HG02588 (cell line): ENCODE measurements around the gene PLA2G4D.

Experiments
- ATAC-seq: cut with Tn5 transposase; IDR thresholded peaks from one replicate; pipeline ENCODE4 v1.9.1; 2021; ENCODE audit warnings: mild to moderate bottlenecking, moderate library complexity; ENCODE audit not compliant: unreplicated experiment

The PLA2G4D gene

DNA sequence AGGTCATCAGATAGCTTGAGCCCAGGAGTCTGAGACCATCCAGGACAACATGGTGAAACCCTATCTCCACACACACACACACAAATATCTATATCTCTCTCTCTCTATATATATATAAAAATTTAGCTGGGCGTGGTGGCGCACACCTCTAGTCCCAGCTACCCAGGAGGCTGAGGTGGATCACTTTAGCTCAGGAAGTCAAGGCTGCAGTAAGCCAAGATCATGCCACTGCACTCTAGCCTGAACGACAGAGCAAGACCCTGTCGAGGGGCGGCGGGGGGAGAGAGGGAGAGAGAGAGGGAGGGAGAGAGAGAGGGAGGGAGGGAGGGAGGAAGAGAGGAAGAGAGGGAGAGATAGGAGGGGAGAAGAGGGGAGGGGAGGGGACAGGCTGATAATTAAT is 34.1 kb upstream of the PLA2G4D start:
- ATAC-seq: no peak

DNA sequence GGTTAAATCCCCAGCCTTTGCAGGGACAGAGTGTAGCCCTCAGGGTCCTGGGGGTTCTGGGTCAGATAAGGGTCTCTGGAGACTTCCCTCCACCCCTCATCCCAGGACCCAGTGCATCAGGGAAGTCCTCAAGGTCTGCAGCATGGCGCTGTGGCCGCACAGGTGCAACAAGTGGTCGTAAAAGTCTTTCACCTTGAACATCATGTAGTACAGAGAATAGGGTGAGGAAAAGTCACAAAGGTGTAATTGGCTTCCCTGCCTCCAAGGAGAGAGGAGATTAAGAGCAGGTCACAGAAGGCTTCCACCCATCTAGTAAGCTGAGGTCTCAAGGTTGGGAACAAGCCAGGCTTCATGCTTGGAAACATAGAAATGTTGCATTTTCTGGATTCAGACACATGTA is 29.2 kb upstream of the PLA2G4D start:
- ATAC-seq: no peak

DNA sequence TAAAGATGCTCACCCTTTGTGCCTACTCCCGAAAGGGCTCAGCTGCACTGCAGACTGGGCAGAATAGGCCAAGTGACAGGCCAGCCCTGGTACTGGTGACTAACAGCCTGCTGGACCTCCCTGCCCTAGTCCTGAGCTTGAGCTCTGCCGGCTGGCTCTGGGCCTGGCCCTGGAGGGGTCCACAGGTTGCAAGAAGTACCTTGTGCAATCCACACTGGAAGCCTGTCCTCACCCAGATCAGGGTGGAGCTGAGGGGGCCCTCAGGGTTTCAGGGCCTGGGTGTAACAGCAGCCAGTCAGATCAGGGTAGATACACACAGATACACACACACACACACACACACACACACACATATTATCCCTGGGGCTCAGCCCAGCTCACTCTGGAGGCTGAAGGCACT is 27.3 kb upstream of the PLA2G4D start:
- no peak for ATAC-seq

DNA sequence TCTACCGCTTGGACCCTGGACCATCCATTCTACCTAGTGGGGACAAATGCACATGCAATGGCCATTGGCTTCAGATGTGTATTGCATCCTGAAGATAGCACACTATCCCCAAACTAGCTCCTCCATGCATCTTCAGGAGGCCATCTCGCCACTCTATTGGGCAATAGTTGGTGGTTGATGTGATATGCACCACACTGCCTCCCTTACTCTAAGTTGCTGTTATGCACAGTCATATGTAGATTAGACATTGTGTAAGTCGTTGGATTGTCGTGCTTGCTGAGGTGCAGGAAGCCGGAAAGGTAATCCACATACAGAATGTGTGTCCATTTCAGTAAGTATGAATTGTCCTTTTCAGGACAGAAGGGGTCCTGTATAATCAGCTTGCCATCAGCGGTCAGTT is 26.7 kb upstream of the PLA2G4D start:
- no peak for ATAC-seq

DNA sequence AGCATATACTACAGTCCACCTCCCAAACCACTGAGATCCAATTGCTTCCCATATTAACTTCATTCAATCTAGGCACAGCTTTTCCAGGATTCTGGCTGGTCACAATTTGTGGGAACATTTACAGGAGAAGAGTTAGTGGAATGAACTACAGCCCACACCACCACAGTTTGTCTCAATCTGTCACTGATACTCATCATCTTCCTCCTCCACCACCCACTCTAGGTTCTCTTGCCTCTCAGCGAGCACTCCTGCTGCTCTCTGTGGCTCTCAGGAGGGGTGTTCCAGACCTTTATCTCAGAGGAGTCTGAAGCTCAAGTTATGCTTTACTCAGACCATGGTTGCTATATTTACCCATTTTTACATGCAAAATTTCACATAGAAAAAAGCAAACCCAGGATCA is 25.9 kb upstream of the PLA2G4D start:
- no peak for ATAC-seq

DNA sequence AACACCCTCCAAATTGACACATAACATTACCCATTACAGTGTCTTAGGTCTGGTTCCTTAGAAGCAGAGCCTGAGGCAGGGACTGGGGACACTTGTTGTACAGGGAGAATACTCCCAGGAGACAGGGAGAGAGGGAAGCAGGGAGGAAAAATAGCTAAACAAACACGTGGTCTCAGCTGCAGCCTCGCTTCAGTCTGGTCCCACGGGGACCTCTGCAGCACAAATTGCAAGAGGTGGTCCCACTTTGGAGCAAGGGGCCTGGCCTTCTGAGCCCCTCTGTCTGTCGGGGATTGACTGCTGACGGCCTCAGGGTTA is 25.0 kb upstream of the PLA2G4D start:
- ATAC-seq: no peak

DNA sequence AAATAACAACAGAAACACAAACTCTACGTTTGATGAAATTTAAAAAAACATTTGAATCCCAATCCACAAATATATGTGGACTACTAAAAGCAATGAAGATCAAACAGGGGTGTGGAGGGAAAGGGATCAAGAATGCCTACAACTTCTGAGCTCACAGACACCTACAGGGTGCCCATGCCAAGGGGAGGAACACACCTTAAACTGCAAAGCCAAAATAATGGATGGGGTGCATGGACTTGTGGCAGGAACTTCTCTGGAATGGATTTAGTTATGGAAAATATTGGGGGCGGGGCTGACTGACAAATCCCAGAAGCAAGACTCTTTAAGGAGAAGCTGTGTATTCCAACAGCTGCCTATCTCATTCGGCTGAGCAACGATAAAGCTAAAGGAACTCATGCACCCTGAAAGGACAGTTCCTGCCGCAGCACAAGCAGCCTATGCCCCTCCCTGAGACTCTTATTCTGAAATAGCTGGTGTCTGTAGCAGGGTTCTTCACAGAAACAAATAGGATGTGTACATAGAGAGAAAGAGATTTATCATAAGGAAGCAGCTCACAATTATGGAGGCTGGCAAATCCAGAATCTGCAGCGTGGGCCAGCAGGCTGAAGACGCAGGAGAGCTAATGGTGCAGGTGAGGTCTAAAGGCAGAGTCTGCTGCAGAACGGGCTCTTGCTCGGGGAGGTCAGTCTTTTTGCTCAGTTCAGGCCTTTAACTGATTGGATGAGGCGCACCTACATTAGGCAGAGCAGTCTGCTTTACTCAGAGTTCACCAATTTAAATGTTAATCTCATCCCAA is 24.5 kb upstream of the PLA2G4D start:
- ATAC-seq: no peak

DNA sequence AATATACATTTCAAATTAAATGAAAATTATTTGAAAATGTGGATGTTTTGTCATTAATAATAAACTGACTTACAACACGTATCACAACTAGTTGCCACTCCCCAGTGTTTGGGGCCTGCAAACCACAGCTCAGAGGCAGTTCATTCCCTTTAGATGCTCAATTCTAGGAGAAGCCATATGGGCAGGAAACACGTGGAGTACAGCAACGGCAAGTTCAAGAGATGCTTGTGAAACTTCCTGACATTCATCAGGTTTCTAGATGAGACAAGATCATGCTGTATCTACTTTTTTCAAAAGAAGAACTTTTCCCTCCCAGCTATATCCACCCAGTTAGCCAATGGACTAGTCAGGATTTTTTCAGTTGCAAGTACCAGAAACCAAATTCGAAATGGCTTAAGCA is 17.6 kb upstream of the PLA2G4D start:
- ATAC-seq: no peak

DNA sequence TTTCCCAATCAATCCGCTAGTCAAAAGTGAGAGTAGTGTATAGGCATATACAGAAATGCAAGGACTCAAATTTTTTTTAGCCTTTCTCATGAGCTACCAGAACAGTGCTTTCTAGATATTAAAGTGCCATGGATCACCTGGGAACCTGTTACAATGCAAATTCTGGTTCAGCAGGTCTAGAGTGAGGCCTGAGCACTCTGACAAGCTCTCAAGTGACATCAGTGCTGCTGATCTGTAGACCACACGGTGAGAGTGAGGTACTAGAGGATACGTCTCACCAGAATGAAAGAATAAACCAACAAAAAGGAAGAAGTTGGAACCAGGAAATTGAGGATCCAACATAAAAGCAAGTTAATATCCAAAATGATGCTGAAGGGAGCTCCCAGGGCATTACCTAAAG is 16.0 kb upstream of the PLA2G4D start:
- ATAC-seq: no peak

DNA sequence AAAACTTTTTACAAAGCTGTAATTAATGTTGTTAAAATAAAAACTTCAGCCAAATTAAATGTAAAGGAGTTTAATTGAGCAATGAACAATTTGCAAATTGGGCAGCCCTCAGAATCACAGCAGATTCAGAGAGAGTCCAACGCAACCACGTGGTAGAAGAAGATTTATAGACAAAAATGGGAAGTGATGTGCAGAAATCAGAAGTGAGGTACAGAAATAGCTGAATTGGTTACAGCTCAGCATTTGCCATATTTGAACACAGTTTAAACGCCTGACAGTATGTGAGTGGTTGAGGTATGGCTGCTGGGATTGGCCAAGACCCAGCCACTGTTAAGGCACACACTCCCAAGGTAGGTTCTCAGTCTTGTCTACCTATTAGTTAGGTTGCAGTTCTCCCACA is 14.4 kb upstream of the PLA2G4D start:
- no peak for ATAC-seq

DNA sequence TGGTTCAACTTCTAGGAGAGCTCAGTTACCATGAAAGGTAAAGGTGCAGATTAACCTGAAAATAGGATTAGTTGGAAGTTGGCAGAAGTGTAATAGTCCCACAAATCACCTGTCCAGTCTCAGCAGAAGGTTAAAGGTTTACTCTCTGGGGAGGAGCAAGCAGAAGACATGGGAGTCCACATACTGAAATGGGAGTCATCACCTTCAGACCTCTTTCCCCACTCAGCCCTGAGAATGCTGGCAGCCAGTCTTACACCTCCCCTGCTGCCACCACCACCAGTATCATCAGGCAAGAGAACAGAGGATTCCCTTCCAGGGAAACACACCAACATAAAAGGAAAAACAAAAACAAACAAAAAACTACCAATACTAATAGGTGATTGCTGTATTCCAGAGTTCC is 13.8 kb upstream of the PLA2G4D start:
- ATAC-seq: no peak

DNA sequence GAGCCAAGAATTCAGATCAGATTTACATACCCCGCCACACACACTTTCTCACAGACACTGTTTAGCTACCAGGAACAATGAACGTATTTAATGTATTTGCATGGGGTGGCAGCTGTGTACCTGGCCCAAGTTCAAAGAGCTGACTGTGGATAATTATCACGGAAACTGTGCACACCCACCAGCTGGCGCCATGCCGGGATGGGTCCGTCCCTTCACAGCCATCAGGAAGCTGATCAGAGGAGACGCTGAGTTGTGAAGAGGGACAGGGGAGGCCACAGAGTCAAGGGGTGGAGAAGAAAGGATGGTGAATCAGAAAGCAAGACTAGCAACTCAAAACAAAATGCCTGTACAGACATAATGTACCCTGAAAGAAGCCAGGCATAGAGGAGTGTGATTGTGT is 13.1 kb upstream of the PLA2G4D start:
- no peak for ATAC-seq

DNA sequence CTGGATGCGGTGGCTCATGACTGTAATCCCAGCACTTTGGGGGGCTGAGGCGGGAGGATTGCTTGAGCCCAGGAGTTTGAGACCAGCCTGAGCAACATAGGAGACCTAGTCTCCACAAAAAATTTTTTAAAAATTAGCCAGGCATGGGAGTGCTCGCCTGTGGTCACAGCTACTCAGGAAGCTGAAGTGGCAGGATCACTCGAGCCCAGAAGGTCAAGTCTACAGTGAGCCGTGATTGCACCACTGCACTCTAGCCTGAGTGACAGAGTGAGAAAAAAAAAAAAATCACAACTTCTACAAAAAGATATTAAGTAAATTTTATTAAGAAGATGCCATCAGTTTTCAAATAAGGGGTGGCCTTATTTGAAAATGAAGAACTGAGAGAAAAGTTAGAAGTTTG is 11.9 kb upstream of the PLA2G4D start:
- ATAC-seq: no peak

DNA sequence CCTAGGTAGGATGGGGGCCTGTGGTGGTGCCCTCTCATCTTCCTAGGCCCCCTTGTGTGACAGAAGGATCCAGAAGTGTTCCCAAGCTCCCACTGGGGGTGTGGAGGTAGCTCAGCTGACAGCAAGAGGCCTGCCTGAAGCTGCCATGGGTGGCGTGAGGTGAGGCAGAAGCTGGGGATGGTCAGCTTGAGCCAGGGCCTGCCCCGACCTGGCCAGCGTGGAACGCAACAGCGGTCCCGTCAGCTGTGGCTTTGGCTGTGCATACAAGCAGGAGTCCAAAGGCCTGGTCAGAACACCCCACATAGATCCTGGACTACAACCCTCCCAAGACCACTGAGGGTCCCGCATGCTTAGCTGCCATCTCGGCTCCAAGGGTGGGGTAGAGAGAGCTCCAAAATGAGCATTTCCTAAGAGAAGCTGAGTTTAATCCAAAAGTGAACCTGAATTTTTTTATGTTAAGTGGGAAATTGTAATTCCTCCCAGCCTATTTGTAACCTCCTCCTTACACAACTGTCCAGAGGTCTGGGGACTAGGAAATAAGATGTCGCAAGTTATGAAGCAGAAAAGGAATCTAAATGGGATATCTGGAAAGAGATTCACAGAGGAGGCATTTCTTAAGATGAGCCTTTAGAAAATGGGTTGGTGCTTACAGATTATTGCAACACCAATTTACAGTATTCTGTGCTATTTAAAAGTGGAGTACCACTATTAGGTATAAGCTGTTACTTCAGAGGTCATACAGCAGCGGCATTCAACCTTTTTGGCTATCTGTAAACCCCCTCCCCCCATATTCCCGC is 9.9 kb upstream of the PLA2G4D start:
- no peak for ATAC-seq

DNA sequence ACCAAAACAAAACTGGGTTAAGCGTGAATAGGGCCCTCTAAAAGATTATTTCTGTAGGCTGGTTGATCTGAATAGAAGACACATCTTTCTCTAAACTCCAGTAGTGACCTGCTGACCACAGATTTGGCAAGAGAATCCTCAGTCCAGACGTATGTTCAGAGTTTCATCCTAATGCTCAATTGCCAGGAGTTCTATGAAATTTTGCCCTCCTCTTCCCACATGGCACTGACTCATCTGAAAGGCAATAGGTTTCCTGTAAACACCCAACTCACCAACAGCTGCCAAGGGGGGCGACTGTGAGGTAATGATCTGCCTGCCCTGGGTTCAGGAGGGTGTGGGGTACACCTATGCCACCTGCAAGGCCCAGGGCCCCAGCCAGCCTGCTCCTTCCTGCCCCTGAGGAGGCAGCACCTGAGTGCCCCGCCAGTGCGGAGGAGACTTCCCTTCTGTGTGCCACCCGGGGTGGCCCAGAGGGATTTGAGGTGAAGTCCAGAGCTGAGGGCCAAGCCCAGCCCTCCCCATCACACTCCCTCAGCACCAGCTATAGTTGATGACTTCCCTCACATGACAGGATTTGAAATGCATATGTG is 8.4 kb upstream of the PLA2G4D start:
- ATAC-seq: no peak

DNA sequence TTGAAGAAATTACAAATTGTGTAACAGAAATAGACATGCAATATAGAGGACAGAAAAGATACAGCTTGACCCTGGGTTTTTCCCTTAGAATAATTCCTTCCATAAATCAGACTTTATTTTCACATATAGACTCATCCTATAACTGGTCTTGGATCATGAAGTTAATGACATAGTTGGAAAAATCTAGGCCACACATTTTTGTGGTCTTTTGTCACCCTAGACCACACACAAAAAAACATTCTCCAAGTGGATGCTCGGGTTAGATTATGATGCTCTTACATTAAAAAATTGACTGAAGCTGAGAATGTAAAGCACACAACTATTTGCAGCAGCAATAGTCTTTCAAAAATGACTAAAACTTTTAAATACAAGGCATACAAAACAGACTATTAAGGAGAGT is 7.5 kb upstream of the PLA2G4D start:
- no peak for ATAC-seq

DNA sequence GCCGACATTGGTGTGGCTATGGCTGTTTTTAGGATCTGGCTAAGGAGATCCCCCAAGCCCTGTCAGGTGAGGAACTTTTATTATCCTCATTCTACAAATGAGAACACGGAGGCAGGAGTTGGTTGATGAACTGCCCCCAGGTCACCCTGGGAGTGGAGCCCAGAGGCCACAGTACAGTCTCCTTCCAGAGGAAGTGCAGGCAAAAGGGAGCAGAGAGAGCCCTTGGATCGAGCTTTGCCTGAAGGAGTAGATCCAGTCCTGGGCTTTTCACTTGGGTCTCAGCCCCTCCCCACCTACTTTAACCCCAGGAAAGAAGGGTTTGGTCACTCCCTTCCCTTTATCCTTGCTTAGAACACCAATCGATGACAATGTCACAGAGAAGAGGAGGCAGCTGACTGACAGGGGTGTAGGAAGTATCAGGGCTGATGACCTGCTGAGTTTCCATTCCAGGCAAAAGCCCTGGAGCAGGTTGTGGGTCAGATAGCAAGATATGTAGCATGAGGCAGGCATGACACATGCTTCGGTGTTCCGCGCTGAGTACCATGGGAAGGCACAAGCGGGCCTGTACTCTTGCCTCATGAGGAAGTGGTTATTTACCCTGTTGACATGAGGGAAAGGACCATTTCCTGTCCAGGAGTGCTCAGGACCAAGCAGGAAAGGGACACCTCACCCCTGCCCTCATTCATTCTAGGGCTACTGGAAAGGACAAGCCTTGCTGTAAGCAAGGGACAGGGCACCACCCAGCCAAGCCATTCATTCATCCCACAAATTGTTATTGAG is 5.8 kb upstream of the PLA2G4D start:
- ATAC-seq: no peak

DNA sequence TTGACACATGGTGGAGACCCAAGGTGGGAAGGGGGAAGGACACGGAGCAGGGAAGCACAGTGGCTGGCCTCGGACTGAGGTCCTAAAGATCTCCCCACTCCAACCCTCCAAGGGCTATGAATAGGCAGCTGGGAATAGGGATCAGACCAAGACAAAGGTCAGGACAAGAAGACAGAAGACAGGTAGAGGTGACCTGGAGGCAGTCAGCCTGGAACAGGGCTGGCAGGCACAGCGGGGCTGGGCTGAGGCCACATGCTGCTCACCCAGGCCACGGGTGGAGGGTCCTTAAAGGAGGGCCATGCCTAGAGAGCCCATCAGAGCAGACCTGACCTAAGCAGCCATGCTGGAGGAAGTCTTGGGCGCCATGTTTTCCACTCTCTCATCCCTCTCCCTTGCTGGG is 2.7 kb upstream of the PLA2G4D start:
- ATAC-seq: no peak

DNA sequence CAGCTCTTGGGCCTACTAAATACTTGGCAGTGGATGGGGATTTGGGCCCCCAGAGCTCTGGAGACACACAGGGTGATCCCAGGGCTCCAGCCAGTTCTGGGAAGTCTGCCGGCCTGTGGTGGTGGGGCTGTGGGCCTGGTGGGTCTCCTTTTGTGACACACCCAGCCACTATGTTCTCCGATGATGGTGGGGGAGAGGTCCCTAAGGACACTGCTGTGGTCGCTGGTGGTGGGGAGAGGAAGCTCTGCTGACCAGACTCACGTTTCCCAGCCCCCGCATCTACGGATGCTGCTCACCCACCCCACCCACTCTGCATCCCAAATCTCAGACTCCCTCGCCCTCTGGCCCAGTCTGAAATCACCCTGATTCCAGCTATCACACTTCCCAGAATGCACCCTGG is 396 bp downstream of the PLA2G4D start:
- no peak for ATAC-seq

DNA sequence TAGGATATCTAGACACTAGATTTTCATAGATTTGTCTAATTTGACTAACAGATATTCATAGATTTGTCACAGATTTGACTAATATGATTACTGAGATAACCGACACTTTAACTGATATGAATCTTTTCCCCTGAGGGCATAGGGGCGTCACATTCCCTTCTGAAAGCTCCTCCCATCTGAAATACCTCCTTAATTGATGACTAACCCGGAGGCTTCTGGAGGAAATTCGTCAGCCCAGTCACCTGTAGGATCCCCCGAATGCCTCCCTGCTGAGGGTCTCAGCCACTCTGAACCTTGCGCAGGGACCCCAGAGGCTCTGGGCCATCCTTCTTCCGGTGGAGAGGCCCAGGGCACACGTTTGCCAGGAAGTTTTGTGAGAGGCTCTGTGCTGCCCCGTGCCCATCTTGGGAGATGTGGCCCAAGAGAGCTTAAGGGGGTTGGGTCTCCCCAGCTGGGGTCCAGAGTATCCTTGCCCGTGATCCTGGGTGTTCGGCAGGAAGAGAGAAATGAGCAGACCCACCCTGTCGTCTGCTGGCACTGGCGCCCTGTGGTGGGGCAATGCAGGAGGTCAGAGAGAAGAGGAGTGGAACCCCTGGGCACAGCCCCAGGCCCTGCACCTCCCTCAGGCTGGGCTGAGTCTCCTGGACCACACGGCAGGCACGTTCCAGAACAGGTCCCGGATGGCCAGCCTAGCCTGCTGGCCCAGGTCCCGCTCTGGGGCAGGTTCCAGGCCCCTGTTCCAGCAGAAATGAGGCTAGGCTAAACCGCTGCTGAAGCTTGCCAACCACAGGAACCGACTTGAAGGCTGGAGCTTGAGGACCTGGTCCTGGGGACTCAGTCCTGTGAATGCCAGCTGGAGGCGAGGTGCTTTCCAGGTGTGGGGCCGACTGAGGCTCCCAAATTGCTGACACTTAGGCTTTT is 1.7 kb downstream of the PLA2G4D start:
- no peak for ATAC-seq
